Measurements from ENCODE around the gene MAML3.

- TF ChIP-seq GABPA (IDR thresholded peaks at IDR 0.05; ENCODE audit: low read depth) (no peak), CTCF (IDR thresholded peaks at IDR 0.05; ENCODE audit: insufficient read depth, low read length) (no peak), POLR2AphosphoS5 (IDR thresholded peaks at IDR 0.05; ENCODE audit: low read depth) (no peak), SPI1 (IDR thresholded peaks at IDR 0.05; ENCODE audit: borderline replicate concordance, low read depth) (no peak), REST (IDR thresholded peaks at IDR 0.05; ENCODE audit: insufficient replicate concordance, low read depth) (no peak)
These were observed 34.9 kb downstream of the MAML3 start for GRCh38 chr4:140118931-140119640.

Data from HL-60 (cell line).